B cell (primary cell): ENCODE data around the gene DENND4B.

Experiments
- CTCF ChIP-seq: fragments of 200-600 bp; IDR thresholded peaks from one replicate; pipeline ENCODE4 v1.8.0; 2022; ENCODE audit warnings: antibody characterized with exemption, mild to moderate bottlenecking
- EZH2 ChIP-seq: IDR thresholded peaks from 2 replicates; pipeline ENCODE4 v1.6.1; 2012; ENCODE audit warnings: borderline replicate concordance, low read depth, mild to moderate bottlenecking, moderate library complexity, low read length; ENCODE audit not compliant: insufficient read depth, poor library complexity, severe bottlenecking

GRCh38 chr1:153944827-153945117 lies 1.7 kb downstream of the DENND4B start:
- TF ChIP-seq CTCF: no peak
- no peak for TF ChIP-seq EZH2
